ENCODE measurements around the gene RBM10. TPM values are rescaled to one million over a fixed set of nuclear protein-coding genes. Genes with fewer than 3 reads are reported as not detected.

RBM10 gene
- total and polyA plus RNA-seq, 2 donors (not counting 1 experiment from before 2014, with no cell fraction given) = 14.9 to 50.0 TPM

DNA sequence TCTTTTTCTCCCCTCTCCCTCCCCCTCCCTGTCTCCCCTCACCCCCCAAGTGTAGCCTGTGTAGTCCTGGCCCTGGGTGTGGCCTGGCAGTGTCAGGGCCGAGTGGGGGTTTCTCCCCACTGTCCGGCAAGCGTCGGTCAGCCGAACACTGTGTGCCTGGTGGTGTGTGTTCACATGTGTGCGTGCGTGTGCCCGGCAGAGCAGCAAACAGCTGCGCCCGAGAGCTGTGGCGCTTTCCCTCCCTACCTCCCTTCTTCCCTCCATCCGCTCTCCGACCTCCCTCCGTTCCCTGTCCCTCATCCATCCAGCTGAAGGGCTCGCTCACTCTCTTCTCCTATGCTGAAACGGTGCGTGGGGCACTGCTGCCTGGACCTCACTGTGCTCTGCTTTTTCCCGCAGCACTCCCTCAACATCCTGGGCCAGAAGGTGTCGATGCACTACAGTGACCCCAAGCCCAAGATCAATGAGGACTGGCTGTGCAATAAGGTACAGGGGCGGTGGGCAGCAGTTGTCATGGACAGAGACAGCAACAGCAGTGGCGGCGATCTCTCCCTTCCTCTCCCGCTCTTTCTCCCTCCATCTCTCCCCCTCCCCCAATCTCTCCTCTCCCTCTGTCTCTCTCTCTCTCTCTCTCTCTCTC, 31.2 kb downstream of the RBM10 start:
- Histone ChIP-seq H3K79me2 (ENCODE audit: control insufficient read depth, insufficient read depth, low read length) (no peaks in the 10 kb centered on the region), H3K9ac (ENCODE audit: insufficient read depth, low read length) (no peak overlapping the region), H3K9me3 (ENCODE audit: control insufficient read depth, insufficient read depth, low read depth, low read length) (no peaks in the 10 kb centered on the region), H3K36me3 (ENCODE audit: control insufficient read depth, insufficient read depth, low read length) (peaks cover 7% of the 10 kb centered on the region), H3K4me1 (ENCODE audit: control insufficient read depth, extremely low read depth, insufficient read depth, low read length) (no peaks in the 10 kb centered on the region), H3K4me3 (replicated peaks in 1 of 4; ENCODE audit: control extremely low read depth in 1 of 4, insufficient read depth in 1 of 4, low read depth in 3 of 4, low read length in 4 of 4) (no peak overlapping the region), H3K27me3 (ENCODE audit: control insufficient read depth, insufficient read depth, low read length) (no peaks in the 10 kb centered on the region), H4K20me1 (ENCODE audit: control insufficient read depth, extremely low read depth, insufficient read depth, low read length) (no peaks in the 10 kb centered on the region), H3K4me2 (ENCODE audit: extremely low read depth, insufficient read depth, low read length) (no peak overlapping the region), H3K27ac (ENCODE audit: insufficient read depth, low read length) (no peak overlapping the region), H2AFZ (ENCODE audit: low read length) (no peak overlapping the region)
- TF ChIP-seq, protein P1, sequence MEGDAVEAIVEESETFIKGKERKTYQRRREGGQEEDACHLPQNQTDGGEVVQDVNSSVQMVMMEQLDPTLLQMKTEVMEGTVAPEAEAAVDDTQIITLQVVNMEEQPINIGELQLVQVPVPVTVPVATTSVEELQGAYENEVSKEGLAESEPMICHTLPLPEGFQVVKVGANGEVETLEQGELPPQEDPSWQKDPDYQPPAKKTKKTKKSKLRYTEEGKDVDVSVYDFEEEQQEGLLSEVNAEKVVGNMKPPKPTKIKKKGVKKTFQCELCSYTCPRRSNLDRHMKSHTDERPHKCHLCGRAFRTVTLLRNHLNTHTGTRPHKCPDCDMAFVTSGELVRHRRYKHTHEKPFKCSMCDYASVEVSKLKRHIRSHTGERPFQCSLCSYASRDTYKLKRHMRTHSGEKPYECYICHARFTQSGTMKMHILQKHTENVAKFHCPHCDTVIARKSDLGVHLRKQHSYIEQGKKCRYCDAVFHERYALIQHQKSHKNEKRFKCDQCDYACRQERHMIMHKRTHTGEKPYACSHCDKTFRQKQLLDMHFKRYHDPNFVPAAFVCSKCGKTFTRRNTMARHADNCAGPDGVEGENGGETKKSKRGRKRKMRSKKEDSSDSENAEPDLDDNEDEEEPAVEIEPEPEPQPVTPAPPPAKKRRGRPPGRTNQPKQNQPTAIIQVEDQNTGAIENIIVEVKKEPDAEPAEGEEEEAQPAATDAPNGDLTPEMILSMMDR (conservative IDR thresholded peaks at IDR 0.05 in 1 of 2, IDR thresholded peaks at IDR 0.05 in 1 of 2; ENCODE audit: low read depth in 1 of 2, low read length in 2 of 2) = no peak
- no peak for TF ChIP-seq EZH2 (IDR thresholded peaks at IDR 0.05; ENCODE audit: low read length, missing control alignments)
- DNase-seq (ENCODE audit: low read depth in 2 of 2) = no peak

DNA sequence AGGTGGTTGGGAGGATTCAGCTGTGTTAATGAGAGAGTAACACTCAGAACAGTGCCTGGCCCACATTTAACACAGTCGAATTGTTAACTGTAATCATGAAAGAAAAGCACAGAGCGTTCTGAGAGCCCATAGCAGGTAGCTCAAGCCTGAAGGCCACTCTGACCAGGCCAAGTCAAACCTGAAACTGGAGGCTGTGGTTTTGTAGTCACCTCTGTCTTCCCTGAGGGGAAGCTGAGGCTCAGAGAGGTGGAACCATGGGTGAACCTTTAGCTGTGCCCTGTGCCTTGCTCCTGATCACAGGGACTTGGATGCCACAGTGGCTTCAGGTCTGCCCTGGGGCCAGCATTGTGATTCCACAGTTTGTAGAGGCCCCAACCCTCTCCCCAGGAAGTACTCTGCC, 32.1 kb downstream of the RBM10 start:
- Histone ChIP-seq H2AFZ (ENCODE audit: low read length) (no peak overlapping the region), H3K9me3 (ENCODE audit: control insufficient read depth, insufficient read depth, low read depth, low read length) (no peaks in the 10 kb centered on the region), H3K79me2 (ENCODE audit: control insufficient read depth, insufficient read depth, low read length) (no peaks in the 10 kb centered on the region), H4K20me1 (ENCODE audit: control insufficient read depth, extremely low read depth, insufficient read depth, low read length) (no peaks in the 10 kb centered on the region), H3K4me2 (ENCODE audit: extremely low read depth, insufficient read depth, low read length) (no peak overlapping the region), H3K27ac (ENCODE audit: insufficient read depth, low read length) (no peak overlapping the region), H3K4me1 (ENCODE audit: control insufficient read depth, extremely low read depth, insufficient read depth, low read length) (no peaks in the 10 kb centered on the region), H3K9ac (ENCODE audit: insufficient read depth, low read length) (no peak overlapping the region), H3K27me3 (ENCODE audit: control insufficient read depth, insufficient read depth, low read length) (no peaks in the 10 kb centered on the region), H3K4me3 (replicated peaks in 1 of 4; ENCODE audit: control extremely low read depth in 1 of 4, insufficient read depth in 1 of 4, low read depth in 3 of 4, low read length in 4 of 4) (no peak overlapping the region), H3K36me3 (ENCODE audit: control insufficient read depth, insufficient read depth, low read length) (peaks cover 8% of the 10 kb centered on the region)
- TF ChIP-seq, protein P1 (conservative IDR thresholded peaks at IDR 0.05 in 1 of 2, IDR thresholded peaks at IDR 0.05 in 1 of 2; ENCODE audit: low read depth in 1 of 2, low read length in 2 of 2) = no peak
- no peak for TF ChIP-seq EZH2 (IDR thresholded peaks at IDR 0.05; ENCODE audit: low read length, missing control alignments)
- no peak for DNase-seq (ENCODE audit: low read depth in 2 of 2)

DNA sequence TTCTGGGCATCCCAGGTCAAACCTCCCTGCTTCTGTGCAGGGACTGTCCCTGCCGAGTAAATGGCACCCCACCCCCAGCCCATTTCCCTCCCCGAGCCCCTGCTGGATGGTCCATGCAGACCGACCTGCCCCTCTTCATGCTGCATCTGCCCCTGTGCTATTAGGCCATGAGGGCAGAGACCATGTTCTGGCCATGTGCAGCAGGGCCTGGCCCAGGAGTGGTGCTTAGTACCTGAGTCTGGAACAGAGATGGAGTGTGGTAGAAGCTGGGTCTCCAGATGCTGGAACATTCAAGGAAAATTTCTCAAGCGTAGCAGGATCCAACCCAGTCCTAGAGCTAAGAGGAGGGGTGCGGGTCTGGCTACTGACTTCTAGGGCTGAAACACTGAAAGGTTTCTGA, 33.3 kb downstream of the RBM10 start:
- Histone ChIP-seq H3K79me2 (ENCODE audit: control insufficient read depth, insufficient read depth, low read length) (no peaks in the 10 kb centered on the region), H3K4me1 (ENCODE audit: control insufficient read depth, extremely low read depth, insufficient read depth, low read length) (no peaks in the 10 kb centered on the region), H3K27me3 (ENCODE audit: control insufficient read depth, insufficient read depth, low read length) (no peaks in the 10 kb centered on the region), H3K27ac (ENCODE audit: insufficient read depth, low read length) (no peak overlapping the region), H3K4me3 (replicated peaks in 1 of 4; ENCODE audit: control extremely low read depth in 1 of 4, insufficient read depth in 1 of 4, low read depth in 3 of 4, low read length in 4 of 4) (no peak overlapping the region), H2AFZ (ENCODE audit: low read length) (no peak overlapping the region), H3K9ac (ENCODE audit: insufficient read depth, low read length) (no peak overlapping the region), H3K36me3 (ENCODE audit: control insufficient read depth, insufficient read depth, low read length) (peaks cover 7% of the 10 kb centered on the region), H4K20me1 (ENCODE audit: control insufficient read depth, extremely low read depth, insufficient read depth, low read length) (no peaks in the 10 kb centered on the region), H3K4me2 (ENCODE audit: extremely low read depth, insufficient read depth, low read length) (no peak overlapping the region), H3K9me3 (ENCODE audit: control insufficient read depth, insufficient read depth, low read depth, low read length) (no peaks in the 10 kb centered on the region)
- no peak for TF ChIP-seq EZH2 (IDR thresholded peaks at IDR 0.05; ENCODE audit: low read length, missing control alignments)
- TF ChIP-seq, protein P1 (conservative IDR thresholded peaks at IDR 0.05 in 1 of 2, IDR thresholded peaks at IDR 0.05 in 1 of 2; ENCODE audit: low read depth in 1 of 2, low read length in 2 of 2) = no peak
- no peak for DNase-seq (ENCODE audit: low read depth in 2 of 2)

Measured in fibroblast of lung (primary cell).